NCI-H2227 (cell line): ENCODE data around the gene PIK3CG.

ENCODE experiments used
- DNase-seq: peaks from one replicate; lab custom pipeline; 2025; ENCODE audit not compliant: unreplicated experiment; lab: John Stamatoyannopoulos, UW

PIK3CG gene

GRCh38 chr7:106858618-106859532, 6.2 kb upstream of the PIK3CG start:
- no peak for DNase-seq

GRCh38 chr7:106862317-106863089, 2.6 kb upstream of the PIK3CG start:
- DNase-seq: no peak

DNA sequence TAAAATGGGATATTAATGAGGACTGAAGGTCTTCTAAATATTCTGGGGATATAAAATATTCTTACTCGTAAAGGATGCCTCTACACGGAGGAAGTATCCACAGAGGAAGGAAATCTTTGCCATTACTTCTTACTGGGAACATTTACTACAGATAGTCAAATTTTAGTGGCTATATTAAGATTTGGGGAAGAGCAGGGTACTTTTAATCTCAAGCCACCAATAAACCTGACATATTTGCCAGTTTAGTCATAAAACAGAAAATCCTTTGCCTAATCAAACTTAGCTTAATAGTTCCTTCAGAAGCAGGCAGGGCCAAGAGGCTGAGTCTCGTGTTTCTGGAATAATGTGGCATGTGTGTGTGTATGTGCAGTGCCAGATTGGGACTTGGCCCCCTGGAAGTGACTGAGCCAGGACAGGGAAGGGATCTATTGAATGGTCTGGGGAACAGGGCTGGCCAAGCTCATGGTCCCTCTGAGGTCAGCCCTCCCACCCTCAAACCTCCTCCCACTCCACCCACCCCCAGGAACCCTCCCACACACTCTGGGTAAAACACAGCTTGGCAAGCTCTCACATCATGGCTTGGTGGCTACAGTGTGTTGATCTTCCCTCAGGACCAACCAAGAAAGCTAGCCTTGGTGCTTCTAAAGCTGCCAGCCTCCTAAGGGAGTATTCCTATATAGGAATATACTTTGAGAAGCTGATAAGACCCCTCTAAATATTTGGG, 1.6 kb upstream of the PIK3CG start:
- DNase-seq: no peak

- no peak for DNase-seq
Measured at GRCh38 chr7:106864298-106865081, 592 bp upstream of the PIK3CG start.

- no peak for DNase-seq
Measured at GRCh38 chr7:106866298-106867281, 1.5 kb downstream of the PIK3CG start.

- no peak for DNase-seq
Measured at GRCh38 chr7:106867641-106868351, 2.7 kb downstream of the PIK3CG start.

GRCh38 chr7:106868364-106868763, 3.3 kb downstream of the PIK3CG start:
- DNase-seq: no peak

DNA sequence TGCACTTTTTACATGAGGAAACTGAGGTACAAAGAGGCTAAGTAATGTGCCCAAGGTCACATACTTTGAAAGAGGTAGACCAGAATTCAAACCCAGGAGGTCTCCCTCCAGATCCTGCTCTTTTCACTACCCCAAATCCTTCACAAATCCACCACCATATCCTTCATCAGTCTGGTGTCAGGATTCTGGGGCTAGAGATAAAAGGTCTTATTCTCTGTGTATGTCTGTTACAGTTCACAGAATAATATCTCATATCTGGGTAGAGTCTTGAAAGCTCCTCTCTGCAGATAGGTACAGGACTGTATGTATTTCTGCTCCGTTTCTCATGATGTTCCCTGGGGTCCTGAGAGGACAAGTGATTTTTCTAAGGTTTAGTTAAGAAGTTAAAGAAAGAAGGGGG, 4.9 kb downstream of the PIK3CG start:
- DNase-seq: no peak

DNA sequence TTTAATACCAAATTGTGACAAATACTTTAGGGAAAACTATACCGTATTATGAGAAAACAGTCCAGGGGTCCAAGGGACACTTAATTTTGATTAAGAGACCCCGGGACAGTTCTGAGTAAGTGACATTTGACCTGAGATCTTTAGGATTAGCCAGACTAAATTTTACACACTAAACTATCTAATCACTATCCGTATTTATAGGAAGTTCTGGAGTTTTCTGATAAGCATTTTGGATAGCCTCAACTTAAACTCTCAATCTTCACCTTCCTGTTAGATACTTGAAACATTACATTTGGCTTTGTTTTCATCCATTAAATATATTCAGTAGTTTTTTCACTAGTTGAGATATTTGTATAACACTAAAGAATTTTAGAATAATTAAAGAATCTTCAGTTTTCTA, 5.4 kb downstream of the PIK3CG start:
- no peak for DNase-seq

DNA sequence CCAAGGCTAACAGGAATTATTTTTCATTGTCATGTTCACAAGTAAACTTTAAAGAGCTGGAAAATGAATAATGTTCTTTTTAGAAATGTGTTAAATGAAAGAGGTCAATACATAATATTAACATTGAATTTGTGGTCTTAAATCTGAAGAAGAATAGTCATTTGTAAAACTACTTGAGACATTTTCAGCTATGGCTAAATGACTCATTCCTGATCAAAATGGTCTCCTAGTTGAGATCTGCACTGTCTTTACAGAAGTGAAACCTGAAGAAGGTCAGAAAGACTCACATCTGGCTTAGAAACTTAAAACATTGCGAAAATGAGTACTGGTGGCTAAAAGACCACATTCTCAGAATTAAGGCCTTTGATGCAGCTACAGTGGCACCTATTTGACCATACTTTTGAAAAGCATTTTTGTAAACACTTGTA, 5.9 kb downstream of the PIK3CG start:
- DNase-seq: no peak

- no peak for DNase-seq
Measured at GRCh38 chr7:106871793-106872571, 6.9 kb downstream of the PIK3CG start.

- no peak for DNase-seq
Measured at GRCh38 chr7:106872763-106873162, 7.7 kb downstream of the PIK3CG start.

GRCh38 chr7:106874076-106874475, 9.0 kb downstream of the PIK3CG start:
- no peak for DNase-seq

DNA sequence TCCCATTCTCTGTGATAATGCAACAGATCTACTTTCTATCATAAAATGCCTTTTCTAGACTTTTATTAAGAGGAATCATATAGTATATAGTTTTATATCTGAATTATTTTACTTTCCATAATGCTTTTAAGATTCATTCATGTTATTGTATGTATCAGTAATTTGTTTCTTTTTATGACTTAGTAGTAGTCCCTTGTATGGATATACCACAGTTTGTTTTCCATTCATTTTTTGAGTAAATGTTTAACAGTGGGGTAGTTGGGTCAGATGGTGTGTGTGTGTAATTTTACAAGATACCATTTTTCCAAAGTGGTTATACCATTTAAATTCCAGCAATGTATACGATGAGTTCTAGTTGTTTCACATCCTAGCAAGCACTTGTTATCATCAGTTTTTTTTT, 10.4 kb downstream of the PIK3CG start:
- DNase-seq: no peak

GRCh38 chr7:106878748-106879439, 13.8 kb downstream of the PIK3CG start:
- DNase-seq: no peak

GRCh38 chr7:106881984-106882383, 16.9 kb downstream of the PIK3CG start:
- no peak for DNase-seq

- DNase-seq: no peak
Measured at GRCh38 chr7:106883456-106884026, 18.5 kb downstream of the PIK3CG start.
